Measurements from ENCODE around the gene SPANXN5.
"Not testable (repeated sequence)": the region's sequence is repeated elsewhere in the genome, so short reads cannot be mapped to it uniquely, and the experiment has no call there.

SPANXN5 gene, protein sequence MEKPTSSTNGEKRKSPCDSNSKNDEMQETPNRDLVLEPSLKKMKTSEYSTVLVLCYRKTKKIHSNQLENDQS

DNA sequence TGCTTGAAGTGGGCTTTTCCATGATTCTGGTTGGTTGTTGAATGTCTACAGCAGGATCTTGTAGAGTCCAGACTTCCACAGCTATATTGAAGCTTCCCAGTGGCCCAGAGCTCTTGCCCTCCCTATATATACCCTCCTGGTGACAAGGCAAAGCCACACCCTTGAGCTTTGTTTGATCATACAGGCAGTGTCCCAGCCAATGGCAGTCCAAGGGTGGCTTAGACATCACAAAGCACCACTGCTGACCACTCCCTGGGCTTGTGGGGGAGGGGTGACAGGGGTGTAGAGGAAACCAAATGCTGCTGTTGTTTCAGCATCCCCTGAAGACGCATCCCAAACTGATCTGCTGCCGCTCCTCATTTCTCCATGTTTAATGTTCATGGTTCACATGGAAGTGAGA, at the start of gene SPANXN5:
Gene SPANXN5, minus strand, starts transcription at position 101 of the 400 bp plus-strand sequence. Its CDS starts 79 bp downstream, at position 22.
- DNase-seq: not testable (repeated sequence)

DNA sequence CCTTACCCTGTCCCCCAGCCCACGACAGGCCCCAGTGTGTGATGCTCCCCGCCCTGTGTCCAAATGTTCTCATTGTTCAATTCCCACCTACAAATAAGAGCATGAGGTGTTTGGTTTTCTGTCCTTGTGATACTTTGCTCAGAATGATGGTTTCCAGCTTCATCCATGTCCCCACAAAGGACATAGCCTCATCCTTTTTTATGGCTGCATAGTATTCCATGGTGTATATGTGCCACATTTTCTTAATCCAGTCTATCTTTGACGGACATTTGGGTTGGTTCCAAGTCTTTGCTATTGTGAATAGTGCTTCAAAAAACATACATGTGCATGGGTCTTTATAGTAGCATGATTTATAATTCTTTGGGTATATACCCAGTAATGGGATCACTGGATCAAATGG, 46.4 kb upstream of the SPANXN5 start:
- not testable (repeated sequence) for DNase-seq

DNA sequence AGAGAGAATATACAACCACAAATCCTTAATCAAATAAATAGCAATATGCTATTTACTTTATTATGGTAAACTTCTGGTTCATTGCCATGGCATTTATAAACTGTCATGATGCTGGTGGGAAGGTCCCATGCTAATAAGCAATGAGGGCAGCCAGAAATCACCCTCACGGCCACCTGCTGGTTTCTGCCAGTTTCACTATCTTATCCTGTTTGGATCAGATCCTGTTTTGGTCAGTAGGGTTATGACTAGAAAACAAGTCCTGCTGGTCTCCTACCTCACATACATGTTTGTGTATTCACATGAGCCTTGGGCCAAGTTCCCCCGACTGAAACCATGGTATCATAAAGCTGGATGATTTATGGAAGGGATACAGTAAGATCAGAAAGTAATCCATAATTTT, 41.9 kb upstream of the SPANXN5 start:
- DNase-seq: no peak

DNA sequence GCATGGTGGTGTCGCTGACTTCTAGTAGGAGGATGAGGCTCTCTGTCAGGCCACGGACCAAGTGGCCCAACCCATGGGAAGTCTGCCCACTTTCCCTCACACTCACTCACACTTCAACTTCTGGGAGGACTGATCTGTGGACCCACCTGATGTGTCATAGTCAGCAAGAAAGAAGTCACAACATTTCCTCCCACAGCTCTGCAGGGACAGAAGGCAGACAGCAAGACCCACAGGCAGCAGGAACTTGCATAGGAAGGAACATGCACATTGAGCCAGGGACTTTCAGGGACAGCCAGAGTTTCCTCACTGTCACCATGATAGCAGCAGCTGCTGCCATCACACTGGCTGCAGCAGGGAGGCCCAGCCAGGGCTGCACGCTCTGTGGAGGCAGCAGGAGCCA, 33.3 kb upstream of the SPANXN5 start:
- DNase-seq: no peak

DNA sequence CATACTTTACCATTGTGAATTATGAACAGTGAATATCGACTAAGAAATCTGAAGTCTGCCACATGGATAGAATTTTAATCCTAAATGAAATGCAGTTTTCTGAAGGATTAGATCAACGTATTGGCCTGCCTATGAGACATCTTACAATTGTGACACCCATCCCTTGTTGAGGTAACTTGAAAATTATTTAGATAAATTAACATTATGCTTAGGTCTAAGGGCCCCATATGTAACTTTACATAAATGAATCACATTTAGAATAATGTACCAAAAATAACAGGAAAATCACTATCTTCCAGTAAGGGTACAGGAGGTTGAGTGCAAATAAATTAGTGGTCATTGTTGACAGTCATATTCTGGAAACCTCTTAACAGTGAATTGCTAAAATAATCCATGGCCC, 27.4 kb upstream of the SPANXN5 start:
- no peak for DNase-seq

DNA sequence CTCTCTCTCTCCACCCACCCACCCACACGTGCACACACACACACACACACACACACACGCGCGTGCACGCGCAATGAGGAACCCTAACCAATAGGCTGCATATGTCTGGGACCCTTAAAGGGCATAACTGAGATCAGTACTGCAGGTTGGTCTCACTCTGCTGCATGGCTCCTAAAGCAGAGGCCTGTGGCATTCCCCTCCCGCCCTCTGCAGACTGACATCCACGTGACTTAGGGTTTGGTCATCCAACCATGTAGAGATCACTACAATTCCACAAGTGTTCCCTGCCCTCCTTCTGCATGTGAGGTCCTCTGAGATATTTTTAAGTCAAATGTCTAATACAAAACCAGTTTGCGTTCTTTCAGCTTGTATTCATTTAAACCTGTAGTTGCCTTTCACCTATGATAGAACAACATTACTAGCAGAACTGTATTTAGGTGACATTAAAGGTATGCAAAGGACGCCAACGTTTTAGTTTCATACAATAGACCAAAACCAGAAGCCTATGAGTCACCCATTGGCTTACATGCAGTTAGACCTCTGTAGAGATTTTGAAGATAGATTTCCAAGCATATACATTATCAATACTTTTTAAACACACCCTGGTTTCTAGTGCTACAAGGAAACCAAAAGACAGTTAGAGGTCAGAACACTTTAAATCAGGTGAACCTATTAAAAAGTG, 24.0 kb upstream of the SPANXN5 start:
- DNase-seq: no peak

DNA sequence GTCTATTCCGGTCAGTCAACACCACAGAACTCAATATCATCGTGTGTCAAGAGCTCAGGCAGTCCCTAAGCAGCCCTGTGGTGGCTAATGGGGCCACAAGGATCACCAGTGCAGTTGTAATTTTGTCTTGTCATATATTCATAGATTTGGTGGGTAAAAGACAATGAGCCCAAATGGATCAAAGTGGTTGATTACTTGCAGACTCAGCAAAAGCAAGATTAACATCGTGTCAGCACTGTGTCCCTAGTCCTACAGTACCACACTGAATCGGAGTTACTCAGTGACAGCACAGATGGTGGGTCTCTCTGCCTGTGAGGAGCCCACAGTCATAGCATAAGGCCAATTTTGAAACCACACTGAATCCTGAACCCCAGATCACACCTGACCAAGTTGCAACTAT, 22.6 kb upstream of the SPANXN5 start:
- DNase-seq: no peak

DNA sequence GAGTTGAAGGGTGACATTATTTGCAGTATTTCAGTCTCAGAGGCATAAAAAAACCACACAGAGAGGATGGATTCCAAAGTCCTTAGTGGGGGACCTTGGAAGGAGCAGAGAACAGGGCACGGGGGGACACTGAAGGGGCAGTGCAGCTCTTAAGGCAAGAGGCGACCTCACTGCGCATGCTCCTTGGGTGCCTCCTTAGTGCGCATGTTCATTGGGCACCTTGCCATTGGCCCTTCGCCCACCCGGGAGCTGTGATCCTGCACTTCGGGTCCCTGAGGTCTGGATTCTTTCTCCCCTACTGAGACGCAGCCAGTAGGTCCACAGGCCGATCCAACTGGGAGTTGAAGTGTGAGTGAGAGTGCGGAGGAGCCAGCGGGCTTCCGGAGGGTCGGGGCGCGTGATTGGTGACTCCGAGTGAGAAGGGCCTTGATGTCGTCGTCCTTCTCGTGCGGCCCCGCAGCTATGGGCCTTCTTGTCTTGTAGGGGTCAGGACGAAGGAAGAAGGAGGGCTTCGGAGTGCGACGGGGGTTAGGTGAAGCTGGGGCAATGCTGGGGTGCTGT, 13.9 kb upstream of the SPANXN5 start, which contains the start of gene XAGE5:
Gene XAGE5, plus strand, starts transcription at position 223 of the 561 bp plus-strand sequence. CDS start 1,280 bp downstream, outside the sequence.
- DNase-seq: no peak

DNA sequence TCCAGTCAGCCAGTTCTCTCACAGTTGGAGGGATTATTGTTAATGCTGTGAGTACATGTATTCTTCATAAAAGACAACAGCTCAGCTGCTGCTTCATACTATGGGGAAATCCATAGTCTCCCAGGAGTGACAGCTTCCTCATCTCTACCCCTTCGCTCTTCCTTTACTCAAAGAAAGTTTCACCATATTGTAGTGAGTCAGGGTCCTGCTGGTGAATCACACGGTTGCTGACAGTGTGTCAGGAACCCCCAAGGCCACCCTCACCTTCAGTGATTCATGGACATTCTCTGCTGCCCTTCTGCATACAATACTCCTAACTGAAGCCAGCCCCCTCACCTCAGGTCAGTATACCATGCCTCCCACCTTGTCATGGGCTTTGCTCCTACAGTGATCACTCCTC, 7.6 kb upstream of the SPANXN5 start:
- not testable (repeated sequence) for DNase-seq

DNA sequence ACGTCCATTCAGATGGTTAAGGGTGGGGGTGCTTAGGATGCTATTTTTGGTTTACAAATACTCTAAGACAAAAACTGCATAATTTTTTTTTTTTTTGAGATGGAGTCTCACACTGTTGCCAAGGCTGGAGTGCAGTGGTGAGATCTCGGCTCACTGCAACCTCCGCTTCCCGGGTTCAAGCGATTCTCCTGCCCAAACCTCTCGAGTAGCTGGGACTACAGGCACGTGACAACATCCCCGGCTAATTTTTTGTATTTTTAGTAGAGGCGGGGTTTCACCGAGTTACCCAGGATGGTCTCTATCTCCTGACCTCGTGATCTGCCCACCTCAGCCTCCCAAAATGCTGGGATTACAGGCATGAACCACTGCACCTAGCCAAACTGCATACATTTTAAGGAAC, 23.7 kb downstream of the SPANXN5 start:
- not testable (repeated sequence) for DNase-seq

DNA sequence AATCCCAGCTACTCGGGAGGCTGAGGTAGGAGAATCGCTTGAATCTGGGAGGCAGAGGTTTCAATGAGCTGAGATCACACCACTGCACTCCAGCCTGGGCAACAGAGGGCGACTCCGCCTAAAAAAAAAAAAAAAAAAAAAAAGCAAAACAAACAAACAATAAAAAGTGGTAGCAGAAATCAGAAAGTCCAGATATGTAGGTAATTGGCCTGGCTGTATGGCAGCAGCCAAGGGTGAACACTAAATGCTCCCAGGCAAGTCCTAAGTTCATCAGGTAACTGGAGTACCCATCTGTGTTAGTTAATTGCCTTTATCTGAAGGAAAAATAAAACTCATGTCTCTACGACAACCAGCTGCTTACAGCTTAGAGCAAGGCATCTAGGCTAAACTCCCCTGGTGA, 31.2 kb downstream of the SPANXN5 start:
- not testable (repeated sequence) for DNase-seq

DNA sequence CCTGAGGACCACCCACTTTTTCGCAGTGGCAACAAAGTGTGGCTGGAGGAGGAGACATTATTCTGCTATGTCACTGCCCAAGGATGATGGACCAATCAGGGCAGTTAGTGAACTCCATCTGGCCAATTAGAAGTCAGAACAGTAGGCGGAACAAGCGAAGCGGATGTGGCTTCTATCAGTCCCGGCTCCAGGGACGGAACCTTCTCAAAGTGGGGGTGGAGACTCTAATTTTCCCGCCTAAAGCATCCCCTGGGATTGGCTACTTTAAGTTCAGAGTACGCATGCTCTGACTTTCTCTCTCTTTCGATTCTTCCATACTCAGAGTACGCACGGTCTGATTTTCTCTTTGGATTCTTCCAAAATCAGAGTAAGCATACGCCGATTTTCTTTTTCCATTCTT, 46.3 kb downstream of the SPANXN5 start, which contains the start of gene SSX2B:
Gene SSX2B, plus strand, starts transcription at position 301 of the 400 bp plus-strand sequence. CDS start 1,429 bp downstream, outside the sequence.
- DNase-seq: not testable (repeated sequence)

All from stimulated activated CD4-positive, alpha-beta T cell treated with anti-CD3 and anti-CD28 coated beads, Interleukin-4, amount 100 ng/mL, for 4 hours (primary cell).